ENCODE measurements around the gene GBP5.

GBP5 gene

GRCh38 chr1:89243046-89243445 is 29.6 kb downstream of the GBP5 start:
- no peak for TF ChIP-seq CTCF (IDR thresholded peaks at IDR 0.05; ENCODE audit: borderline replicate concordance, control extremely low read depth, extremely low read depth, insufficient read depth, missing control alignments)
- in situ Hi-C loops (cut with MboI; ENCODE audit: low sequenced_read_pairs, unreplicated experiment): no loop called here
- no peak for DNase-seq (ENCODE audit: low spot score)

All from GM13976 (cell line).